Measurements from ENCODE around the gene LCE1B.

The LCE1B gene

DNA sequence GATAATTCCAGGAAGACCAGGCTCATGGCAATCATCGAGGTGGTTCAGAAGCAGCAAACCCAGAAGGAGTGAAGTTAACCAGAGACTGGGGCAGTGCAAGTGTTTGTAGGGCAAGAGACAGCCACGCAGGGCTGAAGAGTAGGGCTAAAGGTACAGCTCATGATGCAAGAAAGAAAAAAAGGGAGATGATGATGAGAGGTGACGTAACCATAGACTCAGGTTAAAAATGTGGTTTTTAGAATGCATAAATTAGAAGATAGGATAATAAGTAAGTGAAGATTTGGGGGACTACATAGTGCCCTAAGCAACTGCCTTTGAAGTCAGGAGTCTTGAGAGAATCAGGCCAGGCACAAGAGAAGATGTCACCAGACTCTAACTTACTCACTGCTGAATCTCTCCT is 48.4 kb downstream of the LCE1B start (continued):
- TF ChIP-seq, protein P1, sequence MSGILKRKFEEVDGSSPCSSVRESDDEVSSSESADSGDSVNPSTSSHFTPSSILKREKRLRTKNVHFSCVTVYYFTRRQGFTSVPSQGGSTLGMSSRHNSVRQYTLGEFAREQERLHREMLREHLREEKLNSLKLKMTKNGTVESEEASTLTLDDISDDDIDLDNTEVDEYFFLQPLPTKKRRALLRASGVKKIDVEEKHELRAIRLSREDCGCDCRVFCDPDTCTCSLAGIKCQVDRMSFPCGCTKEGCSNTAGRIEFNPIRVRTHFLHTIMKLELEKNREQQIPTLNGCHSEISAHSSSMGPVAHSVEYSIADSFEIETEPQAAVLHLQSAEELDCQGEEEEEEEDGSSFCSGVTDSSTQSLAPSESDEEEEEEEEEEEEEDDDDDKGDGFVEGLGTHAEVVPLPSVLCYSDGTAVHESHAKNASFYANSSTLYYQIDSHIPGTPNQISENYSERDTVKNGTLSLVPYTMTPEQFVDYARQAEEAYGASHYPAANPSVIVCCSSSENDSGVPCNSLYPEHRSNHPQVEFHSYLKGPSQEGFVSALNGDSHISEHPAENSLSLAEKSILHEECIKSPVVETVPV (CRISPR knock-in tag; IDR thresholded peaks at IDR 0.05), result no peak
- TF ChIP-seq ZC3H10 (CRISPR knock-in tag; IDR thresholded peaks at IDR 0.05) (no peak), ESRRG (CRISPR knock-in tag; IDR thresholded peaks at IDR 0.05) (no peak), ARNTL (CRISPR knock-in tag; IDR thresholded peaks at IDR 0.05; ENCODE audit: borderline replicate concordance, low read depth) (no peak), RARB (CRISPR knock-in tag; IDR thresholded peaks at IDR 0.05) (no peak)

GRCh38 chr1:152861374-152861773 is 49.6 kb downstream of the LCE1B start:
- no peak for ATAC-seq
- TF ChIP-seq GLIS3 (CRISPR knock-in tag; IDR thresholded peaks at IDR 0.05), result no peak
- TF ChIP-seq, protein P1 (CRISPR knock-in tag; IDR thresholded peaks at IDR 0.05), result no peak
- no peak for TF ChIP-seq TOX (CRISPR knock-in tag; IDR thresholded peaks at IDR 0.05; ENCODE audit: borderline replicate concordance)
- TF ChIP-seq TSHZ2 (CRISPR knock-in tag; IDR thresholded peaks at IDR 0.05), result no peak
- TF ChIP-seq ISL1 (CRISPR knock-in tag; IDR thresholded peaks at IDR 0.05), result no peak
- no peak for TF ChIP-seq ZNF8 (CRISPR knock-in tag; IDR thresholded peaks at IDR 0.05)
- no peak for TF ChIP-seq PPARA (CRISPR knock-in tag; IDR thresholded peaks at IDR 0.05; ENCODE audit: borderline replicate concordance)
- no peak for TF ChIP-seq RARB (CRISPR knock-in tag; IDR thresholded peaks at IDR 0.05)
- TF ChIP-seq BACH2 (CRISPR knock-in tag; IDR thresholded peaks at IDR 0.05; ENCODE audit: borderline replicate concordance), result no peak
- no peak for TF ChIP-seq ZNF70 (CRISPR knock-in tag; IDR thresholded peaks at IDR 0.05)
- TF ChIP-seq ZNF565 (CRISPR knock-in tag; conservative IDR thresholded peaks at IDR 0.05; ENCODE audit: low read depth), result no peak
- no peak for TF ChIP-seq OSR1 (CRISPR knock-in tag; IDR thresholded peaks at IDR 0.05)
- TF ChIP-seq SNAI2 (CRISPR knock-in tag; IDR thresholded peaks at IDR 0.05), result no peak
- no peak for TF ChIP-seq ZC3H10 (CRISPR knock-in tag; IDR thresholded peaks at IDR 0.05)
- no peak for TF ChIP-seq CREB5 (CRISPR knock-in tag; IDR thresholded peaks at IDR 0.05; ENCODE audit: low read depth)

Measured in SK-N-SH treated with all-trans-retinoic acid at 6 μM for 48 hours (cell line).